Measurements from ENCODE around the gene KBTBD8.

The KBTBD8 gene

DNA sequence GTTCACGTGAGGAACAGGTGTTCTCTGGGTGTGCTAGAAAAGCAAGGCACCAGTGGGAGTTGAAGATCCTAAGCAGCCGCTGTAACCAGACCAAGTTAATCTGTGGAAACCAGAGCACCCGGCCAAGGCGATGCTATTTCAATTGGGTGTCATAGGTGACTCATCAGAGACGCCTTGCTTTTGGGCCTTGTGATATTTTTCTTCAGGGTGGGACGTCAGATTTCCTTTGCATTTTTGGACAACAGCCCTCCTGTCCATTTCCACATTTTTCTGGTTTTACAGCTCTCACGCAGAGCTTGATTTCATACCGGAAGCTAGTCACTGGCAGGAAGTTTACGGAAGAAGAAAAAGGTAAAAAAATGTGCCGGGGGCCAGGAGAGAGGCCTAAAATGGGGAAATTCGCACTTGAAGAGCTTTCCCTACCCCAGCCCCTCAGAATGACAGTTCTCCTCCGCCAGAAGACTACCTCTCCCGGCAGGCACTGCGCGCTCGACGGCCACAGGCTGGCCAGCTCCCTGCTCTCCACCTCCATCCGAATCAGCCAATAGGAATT, 471 bp upstream of the KBTBD8 start:
- peak; percentile 89 for DNase-seq (ENCODE audit: low read depth)

DNA sequence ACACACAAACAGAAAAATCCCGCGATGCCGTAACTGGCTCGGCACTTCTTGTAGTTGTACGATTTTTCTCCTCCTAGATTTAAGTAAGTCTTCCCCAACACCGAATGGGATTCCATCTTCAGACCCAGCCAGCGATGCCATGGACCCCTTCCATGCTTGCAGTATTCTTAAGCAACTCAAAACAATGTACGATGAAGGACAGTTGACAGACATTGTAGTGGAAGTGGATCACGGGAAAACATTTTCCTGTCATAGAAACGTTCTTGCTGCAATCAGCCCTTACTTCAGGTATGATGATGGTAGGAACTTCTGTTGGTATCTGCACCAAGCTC, 763 bp downstream of the KBTBD8 start:
- DNase-seq (ENCODE audit: low read depth), result no peak

DNA sequence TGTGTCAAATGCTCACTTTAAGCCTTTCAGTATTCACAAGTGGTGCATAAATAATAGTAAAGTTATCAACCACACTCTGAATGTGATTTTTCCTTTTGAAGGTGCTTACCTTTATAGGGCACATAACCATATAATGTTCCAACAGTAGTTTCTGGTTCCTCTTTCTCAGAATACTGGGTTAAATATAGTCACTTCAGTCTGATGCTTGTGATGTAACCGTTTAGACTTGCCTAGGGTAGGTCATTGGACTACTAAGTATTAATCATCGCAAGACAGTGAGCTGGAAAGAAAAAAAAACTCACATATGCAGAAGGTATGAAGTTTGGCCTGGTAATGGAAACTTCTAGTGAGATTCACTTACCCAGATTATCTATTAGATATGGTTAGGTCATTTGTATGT, 1.9 kb downstream of the KBTBD8 start:
- DNase-seq (ENCODE audit: low read depth), result peak; percentile 90

DNA sequence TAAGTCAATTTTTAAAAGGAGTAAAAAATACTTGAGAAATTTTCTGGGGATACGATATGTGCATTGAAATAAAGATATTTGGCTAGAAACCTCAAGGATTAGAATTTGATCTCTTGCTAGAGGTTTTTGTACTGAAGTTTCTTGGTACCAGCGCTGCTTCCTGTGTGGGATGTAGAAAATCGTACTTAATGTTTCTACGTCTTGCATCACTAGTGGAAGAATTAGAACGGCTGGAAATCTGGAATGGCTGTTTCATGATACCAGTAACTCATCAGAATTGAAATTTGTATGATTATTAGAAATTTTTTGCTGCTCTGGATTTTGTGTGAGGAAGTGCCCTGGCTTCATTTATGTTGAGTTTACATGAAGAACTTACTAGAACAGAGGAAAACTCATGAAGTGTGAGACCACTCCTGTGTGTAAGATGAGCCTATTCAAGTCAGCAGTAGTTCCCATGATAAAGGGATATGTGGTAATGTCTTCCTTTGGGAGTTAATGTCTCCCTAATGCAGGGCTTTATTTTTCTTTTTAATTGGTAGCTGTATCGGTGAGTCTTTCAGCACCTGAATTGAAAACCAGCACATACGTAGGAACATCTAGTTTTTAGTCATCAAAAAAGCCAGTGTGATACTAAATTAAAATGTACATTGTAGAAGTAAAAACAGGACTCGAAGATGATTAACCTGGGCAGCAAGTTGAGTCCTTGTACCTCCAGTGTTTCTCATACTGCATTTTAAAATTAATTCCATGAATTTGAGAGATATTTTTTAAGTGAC, 3.2 kb downstream of the KBTBD8 start:
- DNase-seq (ENCODE audit: low read depth), result no peak

DNA sequence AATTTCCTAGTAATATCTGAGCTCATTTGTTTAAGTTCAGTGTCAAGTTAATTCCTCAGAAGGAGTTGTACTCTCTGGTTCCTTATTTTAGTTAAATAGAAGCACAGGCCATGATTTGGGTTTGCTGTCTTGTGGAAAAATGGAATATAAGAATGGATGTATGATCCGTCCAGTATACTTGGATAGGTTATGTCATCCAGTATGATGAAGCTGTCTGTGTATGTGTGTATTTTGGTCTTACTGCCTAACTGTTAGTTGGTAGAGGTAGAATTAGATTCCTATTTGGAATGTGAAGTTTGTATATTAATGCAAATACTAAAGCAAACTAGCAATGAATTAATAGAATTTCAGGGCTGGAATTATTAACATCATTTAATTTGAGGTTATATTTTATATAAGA, 7.9 kb downstream of the KBTBD8 start:
- DNase-seq (ENCODE audit: low read depth), result peak; percentile 12

DNA sequence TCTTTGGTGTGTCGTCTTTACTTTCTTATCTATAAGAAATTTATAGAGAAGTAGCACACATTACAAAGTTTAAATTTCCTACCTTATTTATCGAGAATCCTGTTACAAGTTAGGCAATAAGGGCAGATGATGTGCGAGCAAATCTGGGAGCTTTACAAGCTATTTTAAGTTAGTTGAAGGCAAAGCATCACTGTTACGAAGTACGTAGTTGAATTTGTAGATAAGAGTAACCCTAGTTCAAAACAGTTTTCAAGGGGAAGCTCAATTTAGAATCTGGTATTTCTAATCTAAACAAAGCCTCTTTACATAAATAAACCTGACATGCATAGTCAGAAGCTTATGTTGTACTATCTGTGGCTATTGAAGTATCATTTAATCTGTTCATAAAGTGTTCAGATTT, 8.4 kb downstream of the KBTBD8 start:
- peak; percentile 93 for DNase-seq (ENCODE audit: low read depth)

DNA sequence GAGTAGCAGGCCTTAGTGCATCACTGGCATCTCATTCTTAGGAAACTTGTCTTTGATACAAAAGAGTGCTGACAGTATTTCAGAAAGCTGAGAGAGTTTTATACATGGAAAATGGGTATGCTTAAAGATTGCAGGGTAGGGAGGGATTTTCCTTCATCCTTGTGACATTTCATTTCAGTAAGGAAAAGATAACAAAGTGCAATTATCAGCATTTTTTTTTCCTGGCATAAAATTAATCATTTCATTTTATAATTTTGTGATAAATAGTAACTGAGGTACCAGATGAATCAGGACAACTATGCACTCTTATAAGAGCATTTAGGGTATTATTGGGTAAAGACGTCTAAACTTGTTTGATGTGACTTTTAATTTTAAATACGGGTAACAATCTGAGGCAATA, 10.3 kb downstream of the KBTBD8 start:
- DNase-seq (ENCODE audit: low read depth), result no peak

DNA sequence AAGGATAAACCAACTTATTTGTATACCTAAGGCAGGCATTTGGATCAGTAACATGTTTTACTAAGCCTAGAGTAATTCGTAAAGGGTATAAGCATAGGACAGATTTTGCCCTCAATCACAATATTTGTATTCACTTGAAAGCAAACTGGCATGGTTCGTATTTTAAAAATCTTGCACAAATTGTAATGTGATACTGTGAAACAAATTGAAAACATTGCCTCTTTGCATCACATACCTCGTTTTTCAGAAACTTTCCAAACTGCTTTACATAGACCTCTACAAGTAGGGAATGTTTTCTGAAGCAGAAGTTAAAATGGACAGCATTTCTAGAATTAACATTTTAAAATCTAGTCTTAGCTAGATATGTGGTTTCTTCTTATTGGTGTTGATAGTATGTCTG, 11.6 kb downstream of the KBTBD8 start:
- DNase-seq (ENCODE audit: low read depth), result no peak

DNA sequence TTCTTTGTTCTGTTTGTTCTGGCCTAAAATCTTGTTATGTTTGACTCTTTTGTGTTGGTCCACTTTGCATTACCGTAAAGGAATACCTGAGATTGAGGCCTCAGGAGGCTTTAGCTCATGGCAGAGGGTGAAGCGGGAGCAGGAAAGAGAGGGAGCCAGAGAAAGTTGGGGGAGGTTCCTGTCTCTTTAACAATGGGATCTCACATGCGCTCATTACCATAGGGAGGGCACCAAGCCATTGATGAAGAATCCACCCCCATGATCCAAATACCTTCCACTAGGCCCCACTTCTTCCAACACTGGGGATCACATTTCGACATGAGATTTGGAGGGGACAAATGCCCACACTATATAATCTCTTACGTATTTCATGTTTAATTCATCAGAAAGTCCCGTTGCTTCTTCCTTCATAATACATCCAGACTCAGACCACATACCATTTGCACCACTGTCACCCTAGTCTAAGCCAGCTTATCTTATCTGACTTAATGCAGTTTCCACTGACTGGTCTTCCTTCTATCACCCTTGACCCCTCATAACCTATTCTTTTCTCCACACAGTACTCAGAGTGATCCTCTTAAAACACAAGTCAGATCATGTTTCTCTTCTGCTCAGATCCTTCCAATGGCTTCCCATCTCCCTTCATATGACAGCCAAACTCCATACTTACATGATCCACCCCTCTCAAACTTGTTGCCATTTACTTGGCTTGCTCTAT, 13.5 kb downstream of the KBTBD8 start:
- no peak for DNase-seq (ENCODE audit: low read depth)

DNA sequence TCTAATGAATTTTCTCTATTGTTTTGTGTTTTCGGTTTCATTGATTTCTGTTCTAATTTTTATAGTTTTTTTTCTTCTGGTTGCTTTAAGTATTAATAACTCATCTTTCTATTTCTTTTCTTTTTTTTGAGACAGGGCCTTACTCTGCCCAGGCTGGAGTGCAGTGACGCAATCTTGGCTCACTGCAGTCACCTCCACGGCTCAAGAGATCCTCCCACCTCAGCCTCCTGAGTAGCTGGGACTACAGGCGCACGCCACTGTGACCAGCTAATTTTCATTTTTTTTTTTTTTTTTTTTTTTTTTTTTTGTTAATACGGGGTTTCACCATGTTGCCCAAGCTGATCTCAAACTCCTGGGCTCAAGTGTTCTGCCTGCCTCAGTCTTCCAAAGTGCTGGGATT, 14.5 kb downstream of the KBTBD8 start:
- no peak for DNase-seq (ENCODE audit: low read depth)

DNA sequence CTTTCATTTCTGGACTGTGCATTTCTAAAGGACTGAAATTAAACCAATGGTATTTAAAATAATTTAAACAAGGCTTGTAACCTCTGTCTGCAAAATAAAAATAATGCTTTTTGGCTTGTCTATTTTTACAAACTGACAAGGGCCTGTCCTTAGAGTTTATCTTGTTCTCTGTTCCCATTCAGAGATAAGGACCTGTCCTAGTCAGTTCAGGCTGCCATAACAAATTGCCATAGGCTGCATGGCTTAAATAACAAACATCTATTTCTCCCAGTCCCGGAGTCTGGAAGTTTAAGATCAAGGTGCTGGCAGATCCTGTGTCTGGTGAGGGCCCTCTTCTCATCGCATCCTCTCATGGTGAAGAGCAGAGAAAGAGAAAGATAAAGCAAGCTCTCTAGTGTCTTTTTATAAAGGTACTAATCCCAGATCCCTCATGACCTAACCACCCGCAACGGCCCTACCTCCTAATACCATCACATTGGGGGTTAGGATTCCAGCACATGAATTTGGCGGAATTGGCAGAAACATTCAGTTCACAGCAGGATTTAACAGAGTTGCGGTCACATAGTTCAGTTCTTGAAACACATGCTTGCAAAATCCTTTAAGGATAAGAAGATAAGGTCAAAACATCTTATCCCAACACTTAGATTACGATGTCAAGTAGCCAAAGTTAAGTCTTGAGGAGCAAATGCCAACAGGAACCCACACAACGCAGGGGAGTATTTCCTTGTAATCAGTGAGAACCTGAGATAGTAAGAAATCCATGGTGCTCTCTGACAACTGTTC, 17.8 kb downstream of the KBTBD8 start:
- DNase-seq (ENCODE audit: low read depth), result no peak

DNA sequence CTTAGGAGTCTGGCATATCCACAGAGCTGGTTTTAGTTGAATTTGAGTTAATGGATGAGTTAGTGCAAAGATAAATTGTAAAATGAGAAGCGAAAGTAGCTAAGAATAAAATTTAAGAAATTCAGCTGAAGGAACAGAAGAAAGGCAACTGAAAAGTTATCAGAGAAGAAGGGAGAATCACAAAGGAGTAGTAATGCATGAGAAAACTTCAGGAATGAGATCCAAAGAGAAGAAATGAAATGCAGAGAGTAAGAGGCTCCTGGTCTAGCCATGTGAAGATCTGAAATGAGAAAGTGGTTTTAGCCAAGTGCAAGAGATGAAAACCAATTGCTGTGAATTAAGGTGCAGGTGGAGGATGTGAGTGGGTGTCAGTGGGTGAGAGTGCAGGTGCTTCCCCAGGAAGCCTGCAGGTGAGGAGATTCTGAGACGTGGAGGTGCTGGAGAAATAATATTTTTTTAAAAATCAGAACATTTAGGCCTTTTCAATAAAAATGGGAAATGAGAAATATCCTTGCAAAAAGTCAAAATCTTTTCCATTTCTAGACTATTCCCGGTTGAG, 18.5 kb downstream of the KBTBD8 start:
- no peak for DNase-seq (ENCODE audit: low read depth)

DNA sequence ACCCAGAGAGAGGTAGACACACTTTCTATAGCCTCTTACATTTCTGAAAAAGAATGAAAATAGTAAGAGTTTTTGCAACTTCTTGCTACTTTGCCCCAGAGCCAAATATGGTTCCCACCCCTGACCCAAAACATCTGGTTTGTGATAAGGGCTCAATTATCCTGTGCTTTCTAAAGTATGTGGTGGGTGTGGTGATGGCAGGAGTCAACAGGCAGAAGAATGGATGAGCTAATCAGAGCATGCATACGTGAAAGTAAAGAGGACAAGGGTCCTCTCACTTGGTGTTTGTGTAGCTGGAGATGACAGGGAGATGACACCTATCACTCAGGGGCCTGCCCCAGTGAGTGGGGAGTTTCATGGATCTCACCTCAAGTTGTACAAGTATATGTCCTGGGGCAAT, 19.1 kb downstream of the KBTBD8 start:
- DNase-seq (ENCODE audit: low read depth), result peak; percentile 20

DNA sequence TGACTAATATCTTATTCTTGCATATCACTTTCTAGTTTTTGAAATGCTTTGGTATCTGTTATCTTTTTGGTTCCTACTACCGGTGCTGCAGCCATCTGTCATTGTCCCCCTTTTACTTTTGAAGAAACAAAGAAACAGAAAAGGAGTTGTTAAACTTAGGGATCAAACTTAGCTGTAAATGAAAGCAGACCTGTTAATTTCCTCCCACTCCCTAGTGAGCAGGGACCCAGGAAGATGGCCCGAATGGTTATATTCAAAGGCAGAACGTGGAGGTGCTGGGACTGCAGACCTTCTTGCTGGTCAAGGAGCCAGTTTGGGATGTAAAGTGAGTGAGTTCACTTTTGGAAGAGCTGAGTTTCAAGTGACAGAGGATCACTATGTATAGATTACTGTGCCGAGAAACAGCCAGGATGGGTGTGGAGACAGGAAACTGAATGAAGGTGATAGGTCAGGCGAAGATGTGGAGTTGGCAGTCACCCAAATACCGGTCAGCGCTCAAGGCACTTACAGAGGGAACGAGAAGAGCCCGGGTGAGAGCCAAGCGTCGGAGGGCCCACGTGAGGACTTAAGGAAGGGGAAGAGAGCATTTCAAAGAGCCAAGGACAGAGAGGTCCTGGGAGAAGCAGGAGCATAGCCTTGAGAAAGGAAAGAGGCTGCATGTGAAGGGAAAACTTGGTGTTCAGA, 20.1 kb downstream of the KBTBD8 start:
- DNase-seq (ENCODE audit: low read depth), result peak; percentile 54

DNA sequence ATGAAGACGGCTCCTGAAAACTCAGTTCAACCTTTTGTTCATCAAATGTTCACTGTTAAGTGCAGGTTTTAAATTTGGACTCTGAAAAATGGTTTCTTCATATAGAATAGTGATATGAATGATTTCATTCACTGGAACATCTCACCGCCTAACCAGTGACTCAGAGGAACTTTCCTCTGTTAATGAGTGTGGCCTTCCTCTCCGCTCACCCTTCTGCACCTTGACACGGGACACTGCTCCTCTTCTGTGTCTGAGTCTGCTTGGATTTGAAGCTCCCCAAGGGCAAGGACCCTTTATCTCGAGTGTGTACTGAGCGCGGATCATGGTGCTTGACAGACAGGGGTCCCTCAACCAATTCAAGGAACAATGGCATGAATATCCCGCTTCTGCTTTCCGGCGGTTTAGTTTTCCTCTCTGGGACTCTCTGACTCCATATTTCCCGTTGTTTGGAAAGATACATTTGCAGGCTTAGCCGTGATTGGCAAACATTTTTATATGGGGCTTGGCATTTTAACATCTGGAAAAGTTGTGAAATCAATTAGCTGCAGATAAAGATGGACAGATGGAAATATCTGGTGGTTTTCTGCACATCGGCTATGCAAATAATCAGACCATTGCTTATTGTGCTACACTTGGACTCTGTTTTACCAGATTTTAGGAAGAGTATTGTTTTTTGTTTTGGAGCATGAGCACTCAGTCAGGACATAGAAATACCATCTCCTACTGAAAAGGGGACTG, 20.9 kb downstream of the KBTBD8 start:
- peak; percentile 8 for DNase-seq (ENCODE audit: low read depth)

DNA sequence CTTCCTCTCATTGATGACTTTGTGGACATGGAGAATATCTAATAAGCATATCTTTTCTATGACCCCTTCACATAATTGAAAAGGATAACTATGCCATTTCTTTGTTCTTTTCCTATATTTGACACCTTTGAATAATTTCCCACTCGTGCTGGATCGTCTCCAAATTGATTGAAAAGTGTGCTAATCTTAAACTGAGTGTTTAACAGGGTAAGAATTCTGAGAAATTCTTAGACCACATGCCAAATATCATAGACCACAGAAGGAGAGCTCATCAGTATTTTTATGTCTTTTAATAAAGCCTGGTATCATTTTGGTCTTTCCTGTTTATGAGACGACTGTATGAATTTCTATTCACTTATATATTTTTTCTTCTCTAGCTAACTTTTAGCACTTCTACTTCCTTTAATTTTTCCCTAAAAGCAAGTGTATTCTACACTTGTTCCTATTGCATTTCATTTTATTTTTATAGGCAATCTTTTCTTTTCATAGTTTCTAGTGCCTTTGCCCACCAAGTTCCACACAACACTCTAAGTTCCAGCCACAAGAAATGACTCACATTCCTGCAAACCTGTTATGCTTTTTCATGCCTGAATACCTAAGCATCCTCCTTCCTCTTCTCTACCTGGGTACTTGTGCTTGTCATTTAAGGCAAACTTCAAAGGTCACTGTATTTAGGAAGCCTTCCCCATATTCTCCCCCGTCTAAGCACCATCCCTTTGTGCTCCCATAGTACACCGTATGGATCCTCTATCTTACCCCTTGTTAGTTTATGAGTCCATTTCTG, 30.1 kb downstream of the KBTBD8 start:
- DNase-seq (ENCODE audit: low read depth), result no peak

DNA sequence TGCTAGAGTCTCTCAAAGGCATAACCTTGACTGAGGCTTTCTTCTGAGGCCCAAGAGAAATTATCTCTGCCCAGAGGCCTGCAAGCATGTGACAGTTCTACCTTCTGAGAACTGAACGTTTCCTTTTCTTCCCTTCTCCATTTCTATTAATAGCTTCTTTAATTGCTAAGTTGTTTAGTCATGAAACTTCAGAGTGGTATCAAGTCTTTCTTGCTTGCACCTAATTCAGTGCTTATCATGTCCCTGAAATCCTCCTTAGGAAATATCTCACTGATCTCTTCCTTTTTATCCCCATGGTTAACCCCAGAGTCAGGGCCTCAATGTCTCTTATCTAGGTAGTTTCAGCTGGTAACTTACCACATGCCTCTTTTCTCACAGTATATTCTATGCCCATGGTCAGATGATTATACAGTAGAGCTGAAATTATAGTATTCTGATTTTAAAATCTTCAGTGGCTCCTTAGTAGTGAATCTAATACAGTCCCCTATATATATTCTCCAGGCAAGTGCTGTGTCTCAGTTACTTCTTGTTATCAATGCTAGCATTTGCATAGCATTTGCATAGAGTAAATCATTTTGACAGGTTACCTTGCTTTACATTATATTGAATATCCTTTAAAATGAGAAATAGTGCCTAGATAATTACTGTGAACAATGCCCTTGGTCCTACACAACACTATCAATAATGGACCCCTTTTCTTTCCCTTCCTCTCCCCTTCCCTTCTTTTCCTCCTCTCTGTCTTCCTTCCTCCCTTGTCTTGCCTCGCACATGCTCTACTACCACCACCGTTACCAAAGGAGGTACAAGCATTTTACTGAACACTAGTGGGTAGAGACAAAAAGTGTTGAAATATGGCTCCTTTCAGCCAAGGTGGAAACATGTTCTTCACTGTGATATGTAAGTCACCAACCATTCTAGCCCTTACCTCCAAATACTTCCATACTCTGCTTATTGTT, 33.0 kb downstream of the KBTBD8 start:
- DNase-seq (ENCODE audit: low read depth), result no peak

DNA sequence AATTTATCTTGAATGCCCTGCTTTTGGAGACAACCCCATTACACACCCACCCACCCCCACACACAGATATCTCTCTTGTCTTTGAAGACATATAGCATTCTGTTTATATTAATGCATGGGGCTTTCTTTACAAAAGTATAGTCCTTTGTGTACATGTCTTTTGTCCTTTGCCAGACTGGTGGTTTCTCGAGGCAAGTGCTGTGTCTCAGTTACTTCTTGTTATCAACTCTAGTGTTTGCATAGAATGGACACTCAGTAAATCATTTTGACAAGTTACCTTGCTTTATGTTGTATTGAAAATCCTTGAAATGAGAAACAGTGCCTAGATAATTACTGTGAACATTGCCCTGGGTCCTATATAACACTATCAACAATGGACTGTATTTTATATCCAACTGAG, 33.9 kb downstream of the KBTBD8 start:
- no peak for DNase-seq (ENCODE audit: low read depth)

DNA sequence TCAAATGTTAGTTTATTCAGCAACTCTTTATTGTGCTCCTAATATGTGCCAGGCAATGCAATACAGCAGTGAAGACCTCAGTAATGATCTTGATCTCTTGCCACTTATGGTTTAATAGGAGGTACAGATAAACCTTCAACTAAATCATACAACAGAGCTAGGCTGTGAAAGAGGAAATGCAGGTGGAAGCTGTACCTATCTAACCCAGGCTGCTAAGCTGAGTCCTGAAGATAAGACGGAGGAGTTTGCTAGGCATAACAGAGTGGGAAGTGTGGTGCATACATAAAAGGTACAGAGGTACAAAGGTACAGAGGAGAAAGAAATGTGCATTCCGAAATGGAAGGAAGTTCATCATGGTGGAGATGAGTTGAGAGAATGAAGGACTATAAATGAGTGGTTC, 35.0 kb downstream of the KBTBD8 start:
- no peak for DNase-seq (ENCODE audit: low read depth)
